Measurements from ENCODE around the gene AMH.

AMH gene

GRCh38 chr19:2251106-2252054, 2.3 kb downstream of the AMH start:
- no peak for DNase-seq

- no peak for DNase-seq
Observed at GRCh38 chr19:2252055-2252796, 3.1 kb downstream of the AMH start.

GRCh38 chr19:2252797-2253105, 3.6 kb downstream of the AMH start:
- no peak for DNase-seq

- DNase-seq = no peak
Observed at GRCh38 chr19:2253106-2254063, 4.3 kb downstream of the AMH start.

- DNase-seq = no peak
Observed at GRCh38 chr19:2254064-2254872, 5.1 kb downstream of the AMH start.

- no peak for DNase-seq
Observed at GRCh38 chr19:2255112-2255845, 6.2 kb downstream of the AMH start.

GRCh38 chr19:2255982-2256685, 7.0 kb downstream of the AMH start, which contains the start of gene JSRP1:
JSRP1 (minus strand) TSS chr19:2256417; CDS start chr19:2255314, 1,103 bp downstream.
- no peak for DNase-seq

- DNase-seq = no peak
Observed at GRCh38 chr19:2259336-2259735, 10.2 kb downstream of the AMH start.

GRCh38 chr19:2260341-2260805, 11.2 kb downstream of the AMH start:
- no peak for DNase-seq

GRCh38 chr19:2261438-2262172, 12.5 kb downstream of the AMH start:
- DNase-seq = peak; percentile 66

GRCh38 chr19:2266183-2266993, 17.3 kb downstream of the AMH start:
- DNase-seq = no peak

- DNase-seq = no peak
Observed at GRCh38 chr19:2268480-2268830, 19.3 kb downstream of the AMH start.

GRCh38 chr19:2268861-2269243, 19.7 kb downstream of the AMH start:
- DNase-seq = no peak

- DNase-seq = peak; percentile 99
Observed at GRCh38 chr19:2269244-2270156, 20.4 kb downstream of the AMH start.

- DNase-seq = peak; percentile 51
Observed at GRCh38 chr19:2270157-2270422, 21.0 kb downstream of the AMH start.

- peak; percentile 79 for DNase-seq
Observed at GRCh38 chr19:2270423-2271233, 21.5 kb downstream of the AMH start.
